Loucy (cell line): ENCODE measurements around the gene ATP8A1.

Experiments
- H2AFZ ChIP-seq: fragments of 200-600 bp; sonication (generic); 2 replicates; pipeline ENCODE4 v1.6.0; 2016; ENCODE audit warnings: antibody characterized with exemption, mild to moderate bottlenecking, low read length, moderate library complexity
- H3F3A ChIP-seq: fragments of 200-600 bp; 2 replicates; pipeline ENCODE4 v1.6.0; 2016; ENCODE audit warnings: antibody characterized with exemption, low read depth, mild to moderate bottlenecking
- H3K27me3 ChIP-seq: fragments of 200-600 bp; sonication (generic); 2 replicates; pipeline ENCODE4 v1.6.1; 2014; ENCODE audit warnings: low read length, mild to moderate bottlenecking; ENCODE audit not compliant: insufficient read depth, poor library complexity, severe bottlenecking
- H3K36me3 ChIP-seq: fragments of 200-600 bp; sonication (generic); 2 replicates; pipeline ENCODE4 v1.6.1; 2016; ENCODE audit warnings: low read length; ENCODE audit not compliant: insufficient read depth
- H3K4me1 ChIP-seq: fragments of 200-600 bp; sonication (generic); 2 replicates; pipeline ENCODE4 v1.5.1; 2014; ENCODE audit warnings: low read length, mild to moderate bottlenecking; ENCODE audit not compliant: insufficient read depth, poor library complexity, severe bottlenecking
- H3K4me2 ChIP-seq: fragments of 200-600 bp; sonication (generic); 2 replicates; pipeline ENCODE4 v1.6.0; 2014; ENCODE audit warnings: antibody characterized with exemption, low read length, low read depth, mild to moderate bottlenecking; ENCODE audit not compliant: poor library complexity, severe bottlenecking
- H3K4me3 ChIP-seq: fragments of 200-600 bp; sonication (generic); 2 replicates; pipeline ENCODE4 v1.5.1; 2014; ENCODE audit warnings: low read length, mild to moderate bottlenecking, mixed read lengths; ENCODE audit not compliant: poor library complexity, severe bottlenecking
- H3K79me2 ChIP-seq: fragments of 200-600 bp; sonication (generic); 2 replicates; pipeline ENCODE4 v1.6.1; 2014; ENCODE audit warnings: low read length; ENCODE audit not compliant: insufficient read depth
- H3K9ac ChIP-seq: fragments of 200-600 bp; sonication (generic); 2 replicates; pipeline ENCODE4 v1.6.0; 2014; ENCODE audit warnings: mild to moderate bottlenecking, low read depth, low read length, moderate library complexity; ENCODE audit not compliant: poor library complexity, severe bottlenecking
- H3K9me2 ChIP-seq: fragments of 200-600 bp; sonication (generic); replicated peaks from 2 replicates; pipeline ENCODE4 v1.6.1; 2016; ENCODE audit warnings: low read depth, low read length, mixed read lengths
- H3K9me3 ChIP-seq: fragments of 200-600 bp; sonication (generic); 2 replicates; pipeline ENCODE4 v1.6.1; 2014; ENCODE audit warnings: mild to moderate bottlenecking, antibody characterized with exemption, low read length, low read depth; ENCODE audit not compliant: insufficient read depth
- H4K20me1 ChIP-seq: fragments of 200-600 bp; sonication (generic); 2 replicates; pipeline ENCODE4 v1.6.0; 2014; ENCODE audit warnings: antibody characterized with exemption, low read length, mild to moderate bottlenecking; ENCODE audit not compliant: insufficient read depth, poor library complexity, severe bottlenecking
- CTCF ChIP-seq: fragments of 200-600 bp; sonication (generic); conservative IDR thresholded peaks from 2 replicates; pipeline ENCODE4 v1.5.1; 2014; ENCODE audit warnings: mild to moderate bottlenecking, antibody characterized with exemption, low read length
- EZH2phosphoT487 ChIP-seq: fragments of 200-600 bp; IDR thresholded peaks from 2 replicates; pipeline ENCODE4 v1.6.1; 2018; ENCODE audit warnings: antibody characterized with exemption, mild to moderate bottlenecking, moderate library complexity, borderline replicate concordance

The ATP8A1 gene

GRCh38 chr4:42672359-42673081, 15.6 kb upstream of the ATP8A1 start:
- Histone ChIP-seq H3K36me3 (no peaks in the 10 kb centered on the region), H3K27me3 (no peaks in the 10 kb centered on the region), H3K9me3 (no peaks in the 10 kb centered on the region), H3K9me2 (no peaks in the 10 kb centered on the region), H3K4me3 (peak overlapping the region; percentile 53), H3F3A (no peaks in the 10 kb centered on the region), H2AFZ (peak overlapping the region; percentile 49; the same call in 1 of the 2 replicates), H3K79me2 (no peaks in the 10 kb centered on the region), H3K4me1 (peaks cover 30% of the 10 kb centered on the region), H4K20me1 (no peaks in the 10 kb centered on the region), H3K4me2 (peak overlapping the region; percentile 75), H3K9ac (peak overlapping the region; percentile 26)
- TF ChIP-seq EZH2phosphoT487: no peak
- no peak for TF ChIP-seq CTCF

GRCh38 chr4:42671431-42672194, 14.7 kb upstream of the ATP8A1 start:
- no peak for TF ChIP-seq EZH2phosphoT487
- TF ChIP-seq CTCF: no peak
- Histone ChIP-seq H4K20me1 (no peaks in the 10 kb centered on the region), H3K9me2 (no peaks in the 10 kb centered on the region), H3K4me2 (peak overlapping the region; percentile 75), H3K27me3 (no peaks in the 10 kb centered on the region), H3K9ac (peak overlapping the region; percentile 26), H3K9me3 (no peaks in the 10 kb centered on the region), H3K79me2 (no peaks in the 10 kb centered on the region), H3K36me3 (no peaks in the 10 kb centered on the region), H2AFZ (peak overlapping the region; percentile 49), H3F3A (no peaks in the 10 kb centered on the region), H3K4me3 (peak overlapping the region; percentile 53), H3K4me1 (peaks cover 30% of the 10 kb centered on the region)

- no peaks in the 10 kb centered on the region for H4K20me1 ChIP-seq
- no peaks in the 10 kb centered on the region for H3F3A ChIP-seq
- H2AFZ ChIP-seq: no peak overlapping the region
- peaks cover 33% of the 10 kb centered on the region for H3K79me2 ChIP-seq
- H3K27me3 ChIP-seq: no peaks in the 10 kb centered on the region
- no peaks in the 10 kb centered on the region for H3K36me3 ChIP-seq
- peak overlapping the region; percentile 79 for H3K4me2 ChIP-seq
- TF ChIP-seq CTCF (no peak), EZH2phosphoT487 (no peak)
- peak overlapping the region; percentile 89 for H3K4me3 ChIP-seq
- H3K4me1 ChIP-seq: peaks cover 33% of the 10 kb centered on the region
- peak overlapping the region; percentile 84 for H3K9ac ChIP-seq
- no peaks in the 10 kb centered on the region for H3K9me3 ChIP-seq
- no peaks in the 10 kb centered on the region for H3K9me2 ChIP-seq
Measured at GRCh38 chr4:42658261-42658660, 1.4 kb upstream of the ATP8A1 start.
